ENCODE results near the gene CAND1.

GRCh38 chr12:67365131-67365530, 96.0 kb downstream of the CAND1 start:
- TF ChIP-seq HDGF (IDR thresholded peaks at IDR 0.05; ENCODE audit: borderline replicate concordance): no peak
- no peak for TF ChIP-seq FOXK2 (IDR thresholded peaks at IDR 0.05)
- TF ChIP-seq PKNOX1 (IDR thresholded peaks at IDR 0.05): no peak
- no peak for TF ChIP-seq SP1 (IDR thresholded peaks at IDR 0.05)
- no peak for TF ChIP-seq FOXA1 (IDR thresholded peaks at IDR 0.05)
- TF ChIP-seq ZNF384 (IDR thresholded peaks at IDR 0.05): no peak
